Heart right ventricle (tissue), 16 donors: ENCODE results near the gene CD244. TPM values are rescaled to one million over a fixed set of nuclear protein-coding genes. Genes with fewer than 3 reads are reported as not detected.

Experiments
- ATAC-seq, 8 donors: fragments of 200-7000 bp; cut with Tn5 transposase; one replicate each; pipeline ENCODE4 v1.9.1; 2020; ENCODE audit warnings: mild to moderate bottlenecking in 8 of 8, moderate library complexity in 8 of 8, moderate number of reproducible peaks in 1 of 8
- DNase-seq, 2 donors: peaks; one replicate each; pipeline ENCODE4 v3.0.0-alpha.2; 2020
- H3K27ac ChIP-seq, 10 donors: fragments of 200-600 bp; sonication (generic) in 2 of 10; one replicate each; pipeline versions ENCODE4 v1.5.0 to v1.8.0; 2020 to 2022; ENCODE audit warnings: mild to moderate bottlenecking in 3 of 10
- H3K27me3 ChIP-seq, 7 donors: fragments of 200-600 bp; one replicate each; pipeline ENCODE4 v1.8.0; 2021 to 2022; ENCODE audit warnings: mild to moderate bottlenecking in 2 of 7
- H3K36me3 ChIP-seq, 9 donors: fragments of 200-600 bp; sonication (generic) in 1 of 9; one replicate each; pipeline versions ENCODE4 v1.5.0 to v1.8.0; 2020 to 2022; ENCODE audit warnings: mild to moderate bottlenecking in 2 of 9
- H3K4me1 ChIP-seq, 9 donors: fragments of 200-600 bp; sonication (generic) in 1 of 9; one replicate each; pipeline versions ENCODE4 v1.5.0 to v1.8.0; 2020 to 2022; ENCODE audit warnings: mild to moderate bottlenecking in 4 of 9
- H3K4me3 ChIP-seq, 10 donors: fragments of 200-600 bp; sonication (generic) in 2 of 10; one replicate each; pipeline versions ENCODE4 v1.5.0 to v1.8.0; 2020 to 2022; ENCODE audit warnings: mild to moderate bottlenecking in 7 of 10, moderate library complexity in 2 of 10
- H3K9me3 ChIP-seq, 11 donors: fragments of 200-600 bp in 10 of 11; sonication (generic) in 2 of 11; one replicate each; pipeline versions ENCODE4 v1.5.0 to v1.8.0; 2013 to 2022; ENCODE audit warnings: mild to moderate bottlenecking in 2 of 11, control low read depth in 1 of 11, moderate library complexity in 1 of 11
- WGBS, 2 donors: extraction: QIAGEN DNeasy Blood & Tissue Kit; methylation state at CpG; one replicate each; pipeline ENCODE4 v1.1.7; 2013; ENCODE audit warnings: inconsistent platforms in 1 of 2; 5-methylcytosine and 5-hydroxymethylcytosine counted together
- intact Hi-C, 10 donors: fragments of 100-400 bp; cut with DNase I; formaldehyde crosslinking; loops; one replicate each; pipeline versions ENCODE4 v1.11.1 to v1.14.2; 2022
- polyA plus RNA-seq, 2 donors: library from polyadenylated mRNA; stranded (reverse); fragments of 200-250 nt; gene quantifications; one replicate each; pipeline ENCODE4 v1.2.3, GENCODE V29; 2013
- total RNA-seq, 10 donors: library from RNA; stranded (reverse); fragmentation: NEBNext Ultra II Directional in 3 of 10; extraction: Animal tissue kit (Norgen Biotek cat#: 25700) in 3 of 10; gene quantifications; one replicate each; pipeline versions ENCODE4 v1.2.1 to v1.2.4, GENCODE V29; 2021 to 2023
- TF ChIP-seq, protein P1 (sequence below), 9 donors: fragments of 200-600 bp; sonication (generic) in 2 of 9; IDR thresholded peaks; one replicate each; pipeline versions ENCODE4 v1.5.0 to v1.8.0; 2021 to 2022; ENCODE audit warnings: antibody characterized with exemption in 9 of 9, mild to moderate bottlenecking in 5 of 9, moderate library complexity in 1 of 9
- donor health status: Arrhythmogenic right ventricular cardiomyopathy.
- donor health status: ischemic (EF 13 %, LVEDD 7.1; RV severe dilation, severe dysfunction).
- donor health status: healthy with polysubstance abuse.
- donor health status: DM: no; HTN: yes; CAD: no.
- donor health status: DM: no; HTN: no; CAD: no.
- donor health status: ischemic (EF 25% LVEDD 6.9; RV normal size, moderate dysfunction).
- donor health status: ischemic (EF 25% LVEDD 5.7; RV mildly dilated, moderate dysfunction).
- donor health status: healthy.
- donor health status: DM: yes; HTN: yes; CAD: no.
- donor health status: Ischemic cardiomyopathy.
- donor health status: ischemic (EF 35%, LVEDD 5.7; RV mildly dilated, moderate dysfunction).
- donor health status: nonischemic (EF 11% LVEDD 7.7; RV severe dilation, severe dysfunction).
- donor health status: DM: yes; HTN: yes; CAD: no.
- donor health status: PGD.
- donor health status: ischemic (EF 29% LVEDD 5.4; RV normal size, mild dysfunction).
- donor health status: nonischemic (EF 23%, LVEDD 6.1; RV moderate dilation, normal function).

CD244 gene
- total and polyA plus RNA-seq, 12 donors, result 0.10 to 1.5 (median 0.23) TPM; not detected in 4

GRCh38 chr1:160827418-160827817, 35.3 kb downstream of the CD244 start:
- no peaks in the 10 kb centered on the region for H3K9me3 ChIP-seq
- peaks cover 0 to 10% (median 0%) of the 10 kb centered on the region in 7 donors for H3K27me3 ChIP-seq
- H3K4me3 ChIP-seq, result no peak overlapping the region
- peaks cover 0 to 8% (median 0%) of the 10 kb centered on the region in 9 donors for H3K36me3 ChIP-seq
- no peak overlapping the region for H3K27ac ChIP-seq
- DNase-seq (no peak), ATAC-seq (no peak)
- TF ChIP-seq, protein P1, sequence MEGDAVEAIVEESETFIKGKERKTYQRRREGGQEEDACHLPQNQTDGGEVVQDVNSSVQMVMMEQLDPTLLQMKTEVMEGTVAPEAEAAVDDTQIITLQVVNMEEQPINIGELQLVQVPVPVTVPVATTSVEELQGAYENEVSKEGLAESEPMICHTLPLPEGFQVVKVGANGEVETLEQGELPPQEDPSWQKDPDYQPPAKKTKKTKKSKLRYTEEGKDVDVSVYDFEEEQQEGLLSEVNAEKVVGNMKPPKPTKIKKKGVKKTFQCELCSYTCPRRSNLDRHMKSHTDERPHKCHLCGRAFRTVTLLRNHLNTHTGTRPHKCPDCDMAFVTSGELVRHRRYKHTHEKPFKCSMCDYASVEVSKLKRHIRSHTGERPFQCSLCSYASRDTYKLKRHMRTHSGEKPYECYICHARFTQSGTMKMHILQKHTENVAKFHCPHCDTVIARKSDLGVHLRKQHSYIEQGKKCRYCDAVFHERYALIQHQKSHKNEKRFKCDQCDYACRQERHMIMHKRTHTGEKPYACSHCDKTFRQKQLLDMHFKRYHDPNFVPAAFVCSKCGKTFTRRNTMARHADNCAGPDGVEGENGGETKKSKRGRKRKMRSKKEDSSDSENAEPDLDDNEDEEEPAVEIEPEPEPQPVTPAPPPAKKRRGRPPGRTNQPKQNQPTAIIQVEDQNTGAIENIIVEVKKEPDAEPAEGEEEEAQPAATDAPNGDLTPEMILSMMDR (IDR thresholded peaks at IDR 0.05), result no peak
- no peaks in the 10 kb centered on the region for H3K4me1 ChIP-seq
- WGBS, 2 donors, result 84 to 91% methylated on average over 2 of the region's 2 CpGs
- intact Hi-C loops, result loop anchor here in 1 of 10 donors (2.0 kb wide), 1 partner anchor 153 kb away; no protein-coding TSS in a partner anchor

GRCh38 chr1:160826546-160826945, 36.1 kb downstream of the CD244 start:
- H3K27me3 ChIP-seq, result peaks cover 0 to 7% (median 0%) of the 10 kb centered on the region in 7 donors
- H3K4me1 ChIP-seq, result no peaks in the 10 kb centered on the region
- H3K9me3 ChIP-seq, result no peaks in the 10 kb centered on the region
- peaks cover 0 to 8% (median 0%) of the 10 kb centered on the region in 9 donors for H3K36me3 ChIP-seq
- TF ChIP-seq, protein P1 (IDR thresholded peaks at IDR 0.05), result no peak
- H3K4me3 ChIP-seq, result no peak overlapping the region
- DNase-seq, result no peak
- intact Hi-C loops, result loop anchor here in 1 of 10 donors (2.0 kb wide), 1 partner anchor 152 kb away; no protein-coding TSS in a partner anchor
- 92 to 95% methylated on average over 1 of the region's 1 CpG for WGBS, 2 donors
- H3K27ac ChIP-seq, result no peak overlapping the region
- no peak for ATAC-seq

- no peak overlapping the region for H3K4me3 ChIP-seq
- no peak for DNase-seq
- H3K36me3 ChIP-seq, result no peaks in the 10 kb centered on the region
- H3K9me3 ChIP-seq, result no peaks in the 10 kb centered on the region
- 67 to 70% methylated on average over 3 of the region's 3 CpGs for whole genome bisulfite sequencing, 2 donors
- no peak overlapping the region for H3K27ac ChIP-seq
- H3K4me1 ChIP-seq, result no peaks in the 10 kb centered on the region
- TF ChIP-seq, protein P1 (IDR thresholded peaks at IDR 0.05), result no peak
- intact Hi-C loops, result no loop called here
- H3K27me3 ChIP-seq, result peaks cover 0 to 12% (median 0%) of the 10 kb centered on the region in 7 donors
- ATAC-seq, result no peak
These were observed 39.4 kb downstream of the CD244 start for GRCh38 chr1:160823296-160823695.

DNA sequence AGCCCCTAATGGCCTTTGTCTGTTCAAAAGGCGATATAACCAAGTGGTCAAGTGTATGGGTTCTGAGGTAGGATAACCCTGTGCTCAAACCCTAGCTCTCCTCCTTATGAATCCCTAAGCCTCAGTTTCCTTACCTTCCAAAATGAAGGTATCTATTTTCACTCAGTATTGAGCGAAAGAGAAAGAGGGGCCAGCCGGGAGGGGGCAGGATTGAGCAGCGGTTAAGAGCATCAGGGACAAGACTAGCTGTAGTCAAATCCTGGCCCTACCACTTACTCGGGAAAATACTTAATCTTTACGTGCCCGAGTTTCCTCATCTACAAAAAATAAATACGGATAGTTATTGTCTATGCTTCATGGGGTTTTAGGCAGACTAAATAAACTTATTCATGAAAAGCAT, 41.1 kb downstream of the CD244 start:
- 70 to 73% methylated on average over 8 of the region's 8 CpGs for WGBS, 2 donors
- DNase-seq (no peak), ATAC-seq (no peak)
- Histone ChIP-seq H3K9me3 (no peaks in the 10 kb centered on the region), H3K4me3 (no peak overlapping the region), H3K27me3 (peaks cover 0 to 17% (median 5%) of the 10 kb centered on the region in 7 donors), H3K4me1 (no peaks in the 10 kb centered on the region), H3K27ac (no peak overlapping the region), H3K36me3 (no peaks in the 10 kb centered on the region)
- TF ChIP-seq, protein P1 (IDR thresholded peaks at IDR 0.05), result no peak
- intact Hi-C loops, result no loop called here
